Stimulated activated CD8-positive, alpha-beta memory T cell treated with anti-CD3 and anti-CD28 coated beads, Interleukin-15, amount 100 ng/mL, for 4 hours (primary cell): Measurements from ENCODE around the gene RANBP9.

Source experiments
- DNase-seq, 2 donors: peaks; one replicate each; pipeline ENCODE4 v3.0.0-alpha.2; 2020; ENCODE audit warnings: low read depth in 2 of 2

RANBP9 gene

GRCh38 chr6:13711733-13712598 lies at the start of gene RANBP9:
TSS of gene RANBP9 (minus strand) at chr6:13711835. CDS start at chr6:13711505, 330 bp downstream.
- DNase-seq, result peak; percentile 77 to 82

DNA sequence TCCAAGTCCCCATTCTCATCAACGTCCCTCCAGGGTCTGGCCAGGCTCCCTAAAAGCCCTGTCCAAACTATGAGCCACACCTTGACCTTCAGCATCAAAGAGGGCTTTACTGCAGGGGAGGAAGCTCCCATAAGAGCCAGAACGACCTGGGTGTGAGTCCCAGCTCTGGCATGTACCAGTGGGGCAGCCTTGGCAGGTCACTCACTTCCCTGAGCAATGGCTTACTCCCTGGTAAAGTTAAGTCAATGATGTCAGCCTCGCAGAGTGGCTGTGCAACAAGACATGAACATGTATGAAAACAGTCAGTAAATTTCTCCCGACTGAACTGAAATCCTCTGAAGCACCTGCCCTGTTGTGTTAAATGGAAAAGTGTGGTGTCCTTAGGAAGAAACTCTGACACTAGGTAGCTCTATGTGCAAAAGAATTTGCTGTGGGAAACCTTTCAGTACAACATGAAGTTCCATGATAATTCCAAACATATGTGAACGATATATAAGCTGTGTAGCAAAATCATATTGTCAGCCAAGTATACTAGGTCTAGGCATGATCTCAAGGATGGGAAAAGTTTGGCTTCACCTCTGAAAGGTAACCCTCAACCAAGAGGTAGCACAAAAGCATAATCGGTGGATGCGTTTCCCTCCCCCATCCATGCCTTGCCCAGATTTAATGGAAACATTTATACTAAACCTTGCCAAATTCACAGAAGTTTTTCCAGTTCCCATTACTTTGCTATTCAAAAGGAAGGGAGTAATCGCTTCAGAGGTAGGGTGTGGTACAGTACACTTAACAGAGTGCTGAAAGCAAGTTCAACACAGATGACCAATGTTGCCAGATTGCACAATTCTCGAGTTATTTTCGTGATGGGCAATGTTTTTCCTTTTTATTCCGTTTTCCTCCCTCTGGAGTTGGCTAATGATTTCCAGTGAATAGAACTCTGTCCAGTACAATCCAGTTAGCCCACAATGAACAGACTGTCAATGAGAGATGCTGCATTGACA lies 49.0 kb upstream of the RANBP9 start:
- DNase-seq, result no peak

DNA sequence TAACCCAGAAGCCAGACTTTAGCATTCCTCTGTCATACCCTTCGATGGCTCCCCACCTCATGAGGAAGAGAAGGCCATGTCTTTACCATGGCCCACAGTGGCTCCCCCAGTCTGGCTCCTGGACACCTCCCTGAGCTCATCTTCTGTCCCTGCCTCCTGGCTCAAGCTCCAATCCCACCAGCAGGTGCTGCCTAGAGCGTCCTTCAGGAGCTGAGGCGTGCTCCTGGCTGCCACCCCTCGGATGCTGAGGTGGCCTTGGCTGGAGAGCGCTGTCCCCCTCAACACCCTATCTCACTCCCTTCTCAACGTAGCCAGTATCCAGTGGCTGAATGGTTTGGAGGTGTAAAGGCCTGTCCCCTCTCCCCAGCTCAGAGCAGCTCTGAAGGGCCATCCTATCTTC lies 47.4 kb upstream of the RANBP9 start:
- DNase-seq, result no peak

DNA sequence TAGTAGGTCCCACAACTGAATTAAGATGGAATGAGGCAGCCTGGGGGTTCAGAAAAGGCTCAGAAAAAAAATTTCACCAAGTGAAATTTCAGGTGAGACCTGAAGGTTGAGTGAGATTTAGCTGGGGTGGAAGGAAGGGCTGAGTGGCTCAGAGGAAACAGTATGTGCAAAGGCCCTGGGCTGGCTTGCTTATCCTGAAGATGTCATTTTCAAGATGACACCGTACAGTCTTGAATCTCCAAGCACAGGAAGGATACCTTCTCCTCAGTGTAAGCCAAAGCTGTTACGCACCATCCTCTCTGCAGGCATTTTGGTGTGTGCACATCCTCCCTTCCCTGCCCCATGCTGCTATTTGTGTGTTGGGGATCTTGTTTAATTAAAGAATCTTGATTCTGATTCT lies 43.0 kb upstream of the RANBP9 start:
- DNase-seq, result no peak

- no peak for DNase-seq
These were observed 32.1 kb upstream of the RANBP9 start for GRCh38 chr6:13743736-13744127.

GRCh38 chr6:13742961-13743735 lies 31.5 kb upstream of the RANBP9 start:
- DNase-seq, result no peak

DNA sequence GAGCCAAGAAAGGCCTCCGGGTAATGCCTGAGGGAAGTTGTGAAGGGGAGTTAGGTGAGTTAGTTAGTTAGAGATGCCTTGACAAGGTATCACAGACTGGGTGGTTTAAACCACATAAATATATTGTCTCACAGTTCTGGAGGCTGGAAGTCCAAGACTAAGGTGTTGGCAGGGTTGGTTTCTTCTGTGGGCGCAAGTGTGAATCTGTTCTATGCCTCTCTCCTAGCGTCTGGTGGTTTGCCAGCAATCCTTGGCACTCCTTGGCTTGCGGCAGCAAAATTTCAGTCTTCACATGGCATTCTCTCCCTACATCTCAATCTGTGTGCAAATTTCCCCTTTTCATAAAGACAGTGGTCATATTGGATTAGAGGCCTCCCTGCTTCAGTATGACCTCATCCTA lies 29.7 kb upstream of the RANBP9 start:
- DNase-seq, result no peak

DNA sequence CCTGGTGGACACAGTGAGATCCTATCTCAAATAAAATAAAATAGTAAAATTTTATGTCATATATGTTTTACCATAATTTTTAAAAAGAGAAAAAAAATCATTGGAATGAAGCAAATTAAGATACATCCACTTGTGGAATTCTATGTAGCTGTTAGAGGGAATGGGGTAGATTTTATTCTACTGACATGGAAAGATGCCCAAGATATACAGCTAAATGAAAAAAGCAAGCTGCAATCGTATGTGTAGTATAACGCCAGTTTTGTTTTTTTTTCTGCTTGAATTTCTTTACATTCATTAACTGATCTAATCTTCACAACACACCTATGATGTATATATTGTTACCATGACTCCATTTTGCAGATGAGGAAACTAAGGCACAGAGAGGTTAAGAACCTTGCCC lies 23.4 kb upstream of the RANBP9 start:
- DNase-seq, result no peak

GRCh38 chr6:13733178-13733887 lies 21.7 kb upstream of the RANBP9 start:
- no peak for DNase-seq

DNA sequence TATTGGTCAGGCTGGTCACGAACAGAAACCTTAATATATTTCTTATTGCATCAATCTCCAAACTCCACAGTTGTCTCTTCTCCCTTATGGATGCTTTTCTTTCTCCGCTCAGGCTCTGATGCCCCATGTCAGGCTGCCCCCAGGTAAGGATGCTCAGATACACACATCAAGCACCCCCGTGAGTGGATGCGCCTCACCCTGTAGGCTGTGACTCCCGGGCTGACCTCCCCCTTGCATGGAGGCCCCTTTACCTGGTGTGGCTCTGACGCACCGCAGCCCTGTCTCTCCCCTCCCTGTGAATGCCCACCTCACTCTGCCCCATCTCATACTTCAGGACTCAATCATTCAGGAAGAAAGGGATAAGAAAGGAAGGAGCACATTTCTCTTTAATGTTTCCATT lies 19.1 kb upstream of the RANBP9 start:
- no peak for DNase-seq

DNA sequence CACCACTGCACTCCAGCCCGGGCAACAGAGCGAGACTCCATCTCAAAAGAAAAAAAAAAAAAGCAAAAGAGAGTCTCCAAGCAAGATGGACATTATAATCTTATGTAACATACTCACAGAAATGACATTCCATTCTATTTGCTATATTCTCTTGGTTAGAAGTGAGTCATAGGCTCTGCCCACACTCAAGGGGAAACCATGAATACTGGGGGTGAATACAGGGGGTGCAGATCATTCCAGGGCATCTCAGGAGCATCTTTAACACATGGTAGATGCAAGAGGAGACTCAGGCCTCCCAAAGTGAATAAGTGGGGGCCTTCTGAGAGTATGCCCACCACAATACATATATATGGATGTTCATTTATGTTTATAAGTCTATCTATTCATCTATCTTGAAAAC lies 18.3 kb upstream of the RANBP9 start:
- no peak for DNase-seq

- DNase-seq, result no peak
These were observed 13.9 kb upstream of the RANBP9 start for GRCh38 chr6:13725570-13725969.

DNA sequence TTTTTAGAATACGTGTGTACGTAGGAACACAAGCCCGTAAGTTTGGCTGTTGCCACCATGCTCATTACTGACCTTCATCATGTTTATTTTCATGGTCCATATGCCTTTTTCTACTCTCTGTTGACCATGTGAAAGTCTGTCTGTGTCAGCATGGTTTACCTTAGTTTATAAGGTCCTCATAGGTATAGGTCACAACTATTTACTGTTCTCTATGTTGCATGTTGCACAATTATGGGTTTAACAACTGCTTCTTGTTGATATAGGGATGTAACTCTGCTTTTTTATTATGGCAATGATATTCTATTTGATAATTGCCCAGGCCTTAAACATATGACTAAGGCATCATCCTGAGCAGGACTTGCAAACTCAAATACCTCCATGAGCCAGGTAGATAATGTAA lies 13.4 kb upstream of the RANBP9 start:
- DNase-seq, result no peak

- DNase-seq, result no peak
These were observed 12.5 kb upstream of the RANBP9 start for GRCh38 chr6:13724182-13724581.

GRCh38 chr6:13722880-13723279 lies 11.2 kb upstream of the RANBP9 start:
- no peak for DNase-seq

DNA sequence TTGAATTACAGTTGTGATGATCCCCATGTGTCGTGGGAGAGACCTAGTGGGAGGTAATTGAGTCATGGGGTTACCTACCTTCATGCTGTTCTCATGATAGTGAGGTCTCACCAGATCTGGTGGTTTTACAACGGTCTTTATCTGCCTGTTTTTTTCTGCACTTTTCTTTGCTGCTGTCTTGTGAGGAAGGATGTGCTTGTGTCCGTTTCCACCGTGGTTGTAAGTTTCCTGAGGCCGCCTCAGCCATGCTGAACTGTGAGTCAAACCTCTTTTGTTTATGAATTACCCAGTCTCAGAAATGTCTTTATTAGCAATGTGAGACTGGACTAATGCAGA lies 6.5 kb upstream of the RANBP9 start:
- no peak for DNase-seq

DNA sequence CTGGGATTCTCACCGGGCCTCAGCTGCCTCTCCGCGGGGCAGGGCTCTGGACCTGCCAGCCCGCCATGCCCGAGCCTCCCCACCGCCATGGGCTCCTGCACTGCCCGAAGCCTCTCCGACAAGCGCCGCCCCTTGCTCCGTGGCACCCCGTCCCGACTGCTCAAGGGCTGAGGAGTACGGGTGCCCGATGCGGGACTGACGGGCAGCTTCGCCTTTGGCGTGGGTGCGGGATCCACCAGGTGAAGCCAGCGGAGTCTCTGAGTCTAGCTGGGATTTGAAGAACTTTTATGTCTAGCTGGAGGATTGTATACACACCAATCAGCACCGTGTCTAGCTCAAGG lies 5.3 kb upstream of the RANBP9 start:
- no peak for DNase-seq

DNA sequence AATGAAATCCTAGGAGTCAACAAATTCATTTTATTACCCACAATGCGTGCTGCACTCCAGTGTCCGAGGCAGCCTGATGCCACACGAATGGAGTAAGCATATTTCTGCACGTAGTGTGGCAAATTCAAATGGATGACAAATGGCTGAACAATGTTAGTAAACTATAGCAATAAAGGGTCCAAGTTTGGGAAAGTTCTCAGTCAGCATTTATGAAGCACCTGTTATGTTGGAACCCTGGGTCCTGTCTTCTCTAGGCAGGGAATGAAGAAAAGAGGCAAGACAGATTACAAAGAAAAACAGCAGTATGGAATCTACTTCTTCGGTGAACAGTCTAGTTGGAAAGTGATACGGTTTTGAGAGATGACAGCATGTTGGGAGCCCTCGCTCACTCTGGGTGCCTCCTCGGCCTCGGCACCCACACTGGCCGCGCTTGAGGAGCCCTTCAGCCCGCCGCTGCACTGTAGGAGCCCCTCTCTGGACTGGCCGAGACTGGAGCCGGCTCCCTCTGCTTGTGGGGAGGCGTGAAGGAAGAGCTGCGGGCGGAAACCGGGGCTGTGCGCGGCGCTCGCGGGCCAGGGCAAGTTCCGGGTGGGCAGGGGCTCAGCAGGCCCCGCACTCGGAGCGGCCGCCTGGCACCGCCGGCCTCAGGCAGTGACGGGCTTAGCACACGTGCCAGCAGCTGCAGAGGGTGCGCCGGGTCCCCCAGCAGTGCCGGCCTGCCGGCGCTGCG lies 4.8 kb upstream of the RANBP9 start:
- no peak for DNase-seq

DNA sequence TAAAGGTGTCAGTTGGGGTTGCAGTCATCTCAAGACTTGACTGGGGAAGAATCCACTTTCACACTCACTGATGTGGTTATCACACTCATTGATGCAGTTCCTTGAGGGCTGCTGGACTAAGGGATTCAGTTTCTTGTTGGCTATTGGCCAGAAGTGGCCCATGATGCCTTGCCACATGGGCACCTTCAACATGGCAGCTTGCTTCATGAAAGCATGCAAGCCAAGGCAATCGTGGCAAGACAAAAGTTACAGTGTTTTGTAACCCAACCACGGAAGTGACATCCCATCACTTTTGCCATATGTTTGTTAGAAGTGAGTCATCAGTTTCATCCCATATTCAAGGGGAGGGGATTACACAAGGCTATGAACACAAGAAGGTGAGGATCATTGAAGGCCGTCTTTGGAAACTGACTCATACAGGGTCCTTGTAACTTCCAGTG lies 3.8 kb upstream of the RANBP9 start:
- DNase-seq, result no peak

- no peak for DNase-seq
These were observed 914 bp upstream of the RANBP9 start for GRCh38 chr6:13712599-13712898.

- peak in 1 of 2 donors; percentile 24 for DNase-seq
These were observed 307 bp downstream of the RANBP9 start for GRCh38 chr6:13711324-13711732.
